OCI-LY7 (cell line): ENCODE data around the gene KIF16B.

Source experiments
- EZH2phosphoT487 ChIP-seq: fragments of 200-600 bp; sonication (generic); IDR thresholded peaks from 2 replicates; pipeline ENCODE4 v1.6.1; 2018; ENCODE audit warnings: low read depth, borderline replicate concordance, mild to moderate bottlenecking, mixed run types, antibody characterized with exemption, low read length, moderate library complexity, mixed read lengths
- TF ChIP-seq, protein P1 (sequence below): fragments of 200-600 bp; sonication (generic); conservative IDR thresholded peaks from 2 replicates; pipeline ENCODE4 v1.5.1; 2014; ENCODE audit warnings: mild to moderate bottlenecking, antibody characterized with exemption, low read length, moderate library complexity, mixed read lengths

DNA sequence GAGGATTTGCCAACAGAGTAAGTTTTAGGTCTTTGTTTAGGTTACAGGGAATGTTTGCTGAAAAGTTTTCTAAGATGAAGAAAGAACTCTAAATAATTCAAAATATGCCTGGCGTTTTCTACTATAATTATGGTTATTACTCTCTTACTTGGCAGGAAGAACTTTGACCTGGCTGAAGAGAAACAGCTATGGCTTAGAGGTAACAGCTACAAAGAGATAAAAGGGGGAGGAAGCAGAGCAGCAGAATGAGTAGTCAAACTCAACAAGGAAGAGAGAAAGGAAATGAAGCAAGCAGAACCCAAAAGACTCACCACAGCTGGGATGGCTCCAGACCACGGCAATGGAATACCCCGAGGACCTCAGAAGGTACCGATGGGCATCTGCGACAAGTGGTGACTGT lies 95.6 kb downstream of the KIF16B start:
- TF ChIP-seq, protein P1, sequence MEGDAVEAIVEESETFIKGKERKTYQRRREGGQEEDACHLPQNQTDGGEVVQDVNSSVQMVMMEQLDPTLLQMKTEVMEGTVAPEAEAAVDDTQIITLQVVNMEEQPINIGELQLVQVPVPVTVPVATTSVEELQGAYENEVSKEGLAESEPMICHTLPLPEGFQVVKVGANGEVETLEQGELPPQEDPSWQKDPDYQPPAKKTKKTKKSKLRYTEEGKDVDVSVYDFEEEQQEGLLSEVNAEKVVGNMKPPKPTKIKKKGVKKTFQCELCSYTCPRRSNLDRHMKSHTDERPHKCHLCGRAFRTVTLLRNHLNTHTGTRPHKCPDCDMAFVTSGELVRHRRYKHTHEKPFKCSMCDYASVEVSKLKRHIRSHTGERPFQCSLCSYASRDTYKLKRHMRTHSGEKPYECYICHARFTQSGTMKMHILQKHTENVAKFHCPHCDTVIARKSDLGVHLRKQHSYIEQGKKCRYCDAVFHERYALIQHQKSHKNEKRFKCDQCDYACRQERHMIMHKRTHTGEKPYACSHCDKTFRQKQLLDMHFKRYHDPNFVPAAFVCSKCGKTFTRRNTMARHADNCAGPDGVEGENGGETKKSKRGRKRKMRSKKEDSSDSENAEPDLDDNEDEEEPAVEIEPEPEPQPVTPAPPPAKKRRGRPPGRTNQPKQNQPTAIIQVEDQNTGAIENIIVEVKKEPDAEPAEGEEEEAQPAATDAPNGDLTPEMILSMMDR, result no peak
- TF ChIP-seq EZH2phosphoT487, result no peak
